ENCODE data around the gene MARVELD2. TPM values are rescaled to one million over a fixed set of nuclear protein-coding genes. Genes with fewer than 3 reads are reported as not detected.

The MARVELD2 gene
- total RNA-seq, 1 donor from 2014 or later = 10.1 TPM

GRCh38 chr5:69416180-69416579 lies 1.3 kb downstream of the MARVELD2 start:
- no peaks in the 10 kb centered on the region for H3K4me1 Mint-ChIP-seq (ENCODE audit: low read depth, unreplicated experiment)
- Histone ChIP-seq H4K20me1 (ENCODE audit: insufficient read depth, low read length) (no peaks in the 10 kb centered on the region), H3K27ac (ENCODE audit: low read depth, low read length) (no peak overlapping the region), H3K4me2 (ENCODE audit: low read length) (no peak overlapping the region), H2AFZ (ENCODE audit: low read depth, low read length) (no peak overlapping the region), H3K27me3 (ENCODE audit: insufficient read depth, low read length) (no peaks in the 10 kb centered on the region), H3K36me3 (ENCODE audit: insufficient read depth, low read length) (peaks cover 2% of the 10 kb centered on the region), H3K9ac (ENCODE audit: low read length) (no peak overlapping the region), H3K79me2 (ENCODE audit: insufficient read depth, low read length) (no peaks in the 10 kb centered on the region), H3K9me3 (ENCODE audit: insufficient read depth, low read depth, low read length) (no peaks in the 10 kb centered on the region), H3K4me3 (ENCODE audit: insufficient read depth, low read depth, low read length) (no peak overlapping the region), H3K4me1 (ENCODE audit: insufficient read depth, low read length) (no peaks in the 10 kb centered on the region)
- TF ChIP-seq EZH2 (IDR thresholded peaks at IDR 0.05; ENCODE audit: insufficient read depth, low read length) = no peak
- no peak for TF ChIP-seq CTCF (IDR thresholded peaks at IDR 0.05; ENCODE audit: insufficient read depth, low read depth, low read length)
- peaks cover 4% of the 10 kb centered on the region for H3K9me3 Mint-ChIP-seq (ENCODE audit: unreplicated experiment)
- no peak overlapping the region for H3K27ac Mint-ChIP-seq (ENCODE audit: unreplicated experiment)
- peaks cover 13% of the 10 kb centered on the region for H3K36me3 Mint-ChIP-seq (ENCODE audit: low read depth, unreplicated experiment)
- peaks cover 5% of the 10 kb centered on the region for H3K27me3 Mint-ChIP-seq (ENCODE audit: low read depth, unreplicated experiment)
- no peak for FAIRE-seq
- H3K4me3 Mint-ChIP-seq (ENCODE audit: unreplicated experiment) = peak overlapping the region; percentile 90
- DNase-seq (ENCODE audit: low read depth) = no peak

- H3K4me1 Mint-ChIP-seq (ENCODE audit: low read depth, unreplicated experiment) = no peaks in the 10 kb centered on the region
- no peaks in the 10 kb centered on the region for H3K36me3 ChIP-seq (ENCODE audit: insufficient read depth, low read length)
- H3K4me2 ChIP-seq (ENCODE audit: low read length) = no peak overlapping the region
- DNase-seq (ENCODE audit: low read depth) (no peak), FAIRE-seq (no peak)
- H3K9ac ChIP-seq (ENCODE audit: low read length) = no peak overlapping the region
- H3K27ac Mint-ChIP-seq (ENCODE audit: unreplicated experiment) = no peak overlapping the region
- peaks cover 8% of the 10 kb centered on the region for H3K36me3 Mint-ChIP-seq (ENCODE audit: low read depth, unreplicated experiment)
- no peaks in the 10 kb centered on the region for H3K4me1 ChIP-seq (ENCODE audit: insufficient read depth, low read length)
- no peaks in the 10 kb centered on the region for H3K79me2 ChIP-seq (ENCODE audit: insufficient read depth, low read length)
- H3K4me3 Mint-ChIP-seq (ENCODE audit: unreplicated experiment) = peak overlapping the region; percentile 90
- H3K9me3 Mint-ChIP-seq (ENCODE audit: unreplicated experiment) = peaks cover 4% of the 10 kb centered on the region
- no peaks in the 10 kb centered on the region for H3K27me3 ChIP-seq (ENCODE audit: insufficient read depth, low read length)
- no peak overlapping the region for H3K4me3 ChIP-seq (ENCODE audit: insufficient read depth, low read depth, low read length)
- H2AFZ ChIP-seq (ENCODE audit: low read depth, low read length) = no peak overlapping the region
- H3K9me3 ChIP-seq (ENCODE audit: insufficient read depth, low read depth, low read length) = no peaks in the 10 kb centered on the region
- no peak overlapping the region for H3K27ac ChIP-seq (ENCODE audit: low read depth, low read length)
- no peaks in the 10 kb centered on the region for H4K20me1 ChIP-seq (ENCODE audit: insufficient read depth, low read length)
- H3K27me3 Mint-ChIP-seq (ENCODE audit: low read depth, unreplicated experiment) = peaks cover 5% of the 10 kb centered on the region
- no peak for TF ChIP-seq EZH2 (IDR thresholded peaks at IDR 0.05; ENCODE audit: insufficient read depth, low read length)
- no peak for TF ChIP-seq CTCF (IDR thresholded peaks at IDR 0.05; ENCODE audit: insufficient read depth, low read depth, low read length)
Measured at GRCh38 chr5:69416699-69417098, 1.8 kb downstream of the MARVELD2 start.

GRCh38 chr5:69418554-69418953 lies 3.6 kb downstream of the MARVELD2 start:
- Histone ChIP-seq H3K9me3 (ENCODE audit: insufficient read depth, low read depth, low read length) (no peaks in the 10 kb centered on the region), H3K27me3 (ENCODE audit: insufficient read depth, low read length) (no peaks in the 10 kb centered on the region), H2AFZ (ENCODE audit: low read depth, low read length) (no peak overlapping the region), H3K4me2 (ENCODE audit: low read length) (no peak overlapping the region), H3K4me3 (ENCODE audit: insufficient read depth, low read depth, low read length) (no peak overlapping the region), H3K27ac (ENCODE audit: low read depth, low read length) (no peak overlapping the region), H3K9ac (ENCODE audit: low read length) (no peak overlapping the region), H4K20me1 (ENCODE audit: insufficient read depth, low read length) (no peaks in the 10 kb centered on the region), H3K4me1 (ENCODE audit: insufficient read depth, low read length) (no peaks in the 10 kb centered on the region), H3K36me3 (ENCODE audit: insufficient read depth, low read length) (no peaks in the 10 kb centered on the region), H3K79me2 (ENCODE audit: insufficient read depth, low read length) (no peaks in the 10 kb centered on the region)
- H3K36me3 Mint-ChIP-seq (ENCODE audit: low read depth, unreplicated experiment) = peaks cover 10% of the 10 kb centered on the region
- H3K27me3 Mint-ChIP-seq (ENCODE audit: low read depth, unreplicated experiment) = peaks cover 5% of the 10 kb centered on the region
- DNase-seq (ENCODE audit: low read depth) (no peak), FAIRE-seq (no peak)
- no peak overlapping the region for H3K4me3 Mint-ChIP-seq (ENCODE audit: unreplicated experiment)
- TF ChIP-seq EZH2 (IDR thresholded peaks at IDR 0.05; ENCODE audit: insufficient read depth, low read length) (no peak), CTCF (IDR thresholded peaks at IDR 0.05; ENCODE audit: insufficient read depth, low read depth, low read length) (no peak)
- peaks cover 6% of the 10 kb centered on the region for H3K9me3 Mint-ChIP-seq (ENCODE audit: unreplicated experiment)
- no peaks in the 10 kb centered on the region for H3K4me1 Mint-ChIP-seq (ENCODE audit: low read depth, unreplicated experiment)
- no peak overlapping the region for H3K27ac Mint-ChIP-seq (ENCODE audit: unreplicated experiment)

All from astrocyte (in vitro differentiated cells and primary cell).